MM.1S (cell line): Measurements from ENCODE around the gene TOP2A.

ENCODE experiments used
- EZH2phosphoT487 ChIP-seq: fragments of 300-600 bp; sonication (generic); IDR thresholded peaks from 2 replicates; pipeline ENCODE4 v1.6.1; 2018; ENCODE audit warnings: antibody characterized with exemption, low read length
- TF ChIP-seq, protein P1 (sequence below): fragments of 300-600 bp; sonication (generic); IDR thresholded peaks from 2 replicates; pipeline ENCODE4 v1.5.1; 2016; ENCODE audit warnings: antibody characterized with exemption, low read length, mixed read lengths

DNA sequence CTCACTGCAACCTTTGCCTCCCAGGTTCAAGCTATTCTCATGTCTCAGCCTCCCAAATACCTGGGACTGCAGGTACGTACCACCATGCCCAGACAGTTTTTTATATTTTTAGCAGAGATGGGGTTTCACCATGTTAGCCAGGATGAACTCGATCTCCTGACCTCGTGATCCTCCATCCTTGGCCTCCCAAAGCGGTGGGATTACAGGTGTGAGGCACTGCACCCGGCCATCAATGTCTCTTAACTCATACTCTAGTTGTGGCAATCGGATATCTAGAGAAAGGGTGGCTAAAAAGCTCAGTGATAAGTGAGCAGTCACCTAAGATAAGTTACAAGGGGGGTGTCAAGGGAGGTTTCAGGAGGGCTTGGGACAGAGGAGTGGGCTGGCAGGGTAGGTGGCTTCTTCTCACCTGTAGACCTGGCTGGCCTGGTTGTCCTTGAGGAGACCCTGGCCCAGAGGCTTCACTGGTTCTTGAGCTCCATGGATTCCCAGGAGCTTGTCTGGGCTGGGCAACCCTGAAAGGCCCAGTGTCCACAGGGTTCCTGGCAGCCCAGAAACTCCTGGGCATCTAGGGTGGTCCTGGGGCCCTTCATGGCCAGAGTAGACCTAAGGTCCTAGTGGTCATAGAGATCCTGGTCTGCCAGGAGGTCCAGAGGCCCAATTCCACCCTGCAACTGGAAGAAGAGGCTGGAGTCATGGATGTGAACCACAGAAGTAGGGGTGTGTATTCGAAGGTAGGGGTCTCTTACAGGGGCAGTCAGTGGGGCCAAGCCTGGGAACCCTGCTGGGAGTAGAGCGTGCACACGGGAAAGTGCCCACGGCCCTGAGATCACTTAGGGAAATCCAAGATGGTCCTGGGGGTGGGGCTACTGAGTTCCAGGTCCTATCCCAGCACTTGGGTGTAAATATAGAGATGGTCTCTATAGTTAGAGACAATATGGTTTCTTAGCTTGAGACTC lies 12.9 kb upstream of the TOP2A start:
- TF ChIP-seq EZH2phosphoT487 = no peak
- TF ChIP-seq, protein P1, sequence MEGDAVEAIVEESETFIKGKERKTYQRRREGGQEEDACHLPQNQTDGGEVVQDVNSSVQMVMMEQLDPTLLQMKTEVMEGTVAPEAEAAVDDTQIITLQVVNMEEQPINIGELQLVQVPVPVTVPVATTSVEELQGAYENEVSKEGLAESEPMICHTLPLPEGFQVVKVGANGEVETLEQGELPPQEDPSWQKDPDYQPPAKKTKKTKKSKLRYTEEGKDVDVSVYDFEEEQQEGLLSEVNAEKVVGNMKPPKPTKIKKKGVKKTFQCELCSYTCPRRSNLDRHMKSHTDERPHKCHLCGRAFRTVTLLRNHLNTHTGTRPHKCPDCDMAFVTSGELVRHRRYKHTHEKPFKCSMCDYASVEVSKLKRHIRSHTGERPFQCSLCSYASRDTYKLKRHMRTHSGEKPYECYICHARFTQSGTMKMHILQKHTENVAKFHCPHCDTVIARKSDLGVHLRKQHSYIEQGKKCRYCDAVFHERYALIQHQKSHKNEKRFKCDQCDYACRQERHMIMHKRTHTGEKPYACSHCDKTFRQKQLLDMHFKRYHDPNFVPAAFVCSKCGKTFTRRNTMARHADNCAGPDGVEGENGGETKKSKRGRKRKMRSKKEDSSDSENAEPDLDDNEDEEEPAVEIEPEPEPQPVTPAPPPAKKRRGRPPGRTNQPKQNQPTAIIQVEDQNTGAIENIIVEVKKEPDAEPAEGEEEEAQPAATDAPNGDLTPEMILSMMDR = no peak
